HL-60/S4 treated with retinoic acid at 250 ng/mL for 4 days and 3 days (cell line): ENCODE results near the gene CRYGN.

Experiments
- in situ Hi-C: fragments of 300-500 bp; cut with MboI; formaldehyde crosslinking; loops from 2 replicates; pipeline ENCODE4 v1.7.0; 2022; ENCODE audit warnings: low sequenced_read_pairs

The CRYGN gene

DNA sequence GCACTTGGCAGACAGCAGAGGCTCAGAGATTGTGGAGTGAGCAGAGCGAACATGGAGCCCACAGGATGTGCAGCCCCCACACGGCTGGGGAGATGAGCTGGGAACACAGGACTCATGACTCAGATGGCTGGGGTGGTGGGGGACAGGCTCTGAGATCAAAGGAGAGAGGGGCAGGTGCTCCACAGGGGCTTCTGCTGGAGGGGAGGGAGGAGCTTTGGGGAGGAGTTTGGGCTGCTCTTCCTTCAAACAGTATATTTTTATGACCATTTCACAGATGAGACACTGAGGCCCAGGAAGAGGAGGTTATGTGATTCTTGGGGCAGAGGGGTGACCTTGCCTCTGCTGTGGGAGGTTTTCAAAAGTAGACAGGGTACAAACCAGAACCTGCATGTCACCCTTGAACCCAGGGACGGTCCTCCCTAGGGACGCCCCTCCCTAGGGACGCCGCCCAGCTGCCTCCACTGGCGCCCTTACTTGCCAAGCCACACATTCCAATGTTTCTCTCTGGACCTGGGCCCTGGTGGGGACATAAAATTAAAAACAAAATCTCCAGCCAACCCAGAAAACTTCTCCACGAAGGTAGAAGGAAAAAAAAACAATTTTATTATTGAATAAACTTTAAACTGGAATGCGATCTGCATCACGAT, 981 bp upstream of the CRYGN start:
- in situ Hi-C loops, result no loop called here

DNA sequence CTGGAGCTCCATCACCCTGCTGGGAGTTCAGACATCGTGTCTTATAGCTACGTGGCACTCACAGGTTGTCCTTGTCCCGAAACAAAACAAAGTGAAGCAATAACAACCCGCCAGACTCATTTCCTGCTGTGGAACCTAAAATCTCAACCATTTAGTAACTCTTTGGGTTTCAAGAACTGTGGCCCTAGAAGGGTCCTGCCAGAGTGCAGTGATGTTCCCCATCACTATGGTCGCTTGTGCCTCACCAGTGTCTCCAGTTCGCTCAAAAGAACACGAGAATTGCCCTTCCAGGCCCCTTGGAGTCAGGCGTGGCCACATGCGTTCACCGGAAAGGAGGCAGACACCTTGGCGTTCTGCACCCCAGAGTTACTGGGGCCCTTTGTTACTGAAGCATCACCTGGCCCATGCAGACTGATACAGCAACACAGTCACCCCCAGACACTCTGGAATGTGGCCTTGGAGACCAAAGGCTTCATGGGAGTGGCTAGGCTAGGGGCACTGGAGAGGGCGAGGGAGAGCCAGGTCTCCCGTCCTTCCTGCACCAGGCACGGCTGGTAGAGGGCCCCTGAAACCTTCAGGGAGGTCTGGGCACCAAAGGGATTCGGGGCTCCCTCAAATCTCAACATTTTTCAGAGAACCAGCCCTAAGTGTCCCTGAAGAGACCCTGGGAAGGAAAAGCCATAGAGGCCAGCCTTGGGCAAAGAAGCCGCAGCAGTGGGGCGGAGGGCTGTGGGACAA, 908 bp downstream of the CRYGN start:
- in situ Hi-C loops, result no loop called here

DNA sequence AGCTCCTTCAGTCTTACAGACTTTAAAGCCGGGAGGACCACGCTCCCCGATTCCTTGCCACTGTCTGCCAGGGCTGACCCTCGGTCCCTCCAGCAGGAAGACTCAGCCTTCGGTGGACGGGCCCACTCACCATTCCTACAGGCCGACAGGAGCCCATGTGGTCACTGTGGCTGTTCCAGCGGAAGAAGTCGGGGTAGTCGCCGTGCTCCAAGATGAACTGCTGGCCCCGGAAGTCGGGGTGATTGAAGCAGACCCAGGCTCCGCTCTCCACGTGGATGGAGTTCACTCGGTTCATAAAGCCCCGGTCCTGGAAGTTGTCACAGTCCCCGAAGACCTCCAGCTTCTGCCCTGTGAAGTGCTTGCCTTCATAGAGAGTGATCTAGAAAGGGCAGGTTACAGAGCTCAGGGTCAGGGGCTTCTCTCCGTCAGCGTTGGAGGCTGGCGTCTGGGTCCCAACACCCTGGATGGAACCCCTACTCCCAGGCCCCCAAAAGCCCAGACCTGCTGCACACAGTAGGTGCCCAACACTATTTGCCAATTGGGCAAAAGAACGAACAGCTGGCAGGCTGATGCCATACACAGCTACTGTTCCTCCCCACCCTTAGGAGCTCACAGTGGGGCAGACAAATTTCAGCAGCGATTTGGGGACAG, 1.9 kb downstream of the CRYGN start:
- in situ Hi-C loops, result no loop called here

DNA sequence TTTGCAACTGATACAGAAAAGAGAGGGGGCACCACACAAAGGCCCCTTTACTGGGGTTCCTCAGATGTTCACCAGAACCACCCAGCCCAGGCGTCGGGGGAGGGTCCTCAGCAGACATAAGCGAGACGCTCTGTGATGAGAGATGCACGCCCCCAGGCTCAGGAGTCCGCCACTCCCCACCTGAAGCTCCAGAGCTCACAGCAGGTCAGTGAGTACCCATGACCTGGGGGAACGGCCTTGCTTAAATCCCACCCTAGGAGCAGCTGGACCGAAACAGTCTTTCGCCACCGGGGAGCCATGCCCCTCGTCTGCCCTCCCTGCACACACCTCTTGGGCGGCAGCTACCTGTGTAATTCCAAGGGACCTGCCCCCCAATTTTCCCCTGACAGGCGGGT, 2.8 kb downstream of the CRYGN start:
- in situ Hi-C loops, result no loop called here

DNA sequence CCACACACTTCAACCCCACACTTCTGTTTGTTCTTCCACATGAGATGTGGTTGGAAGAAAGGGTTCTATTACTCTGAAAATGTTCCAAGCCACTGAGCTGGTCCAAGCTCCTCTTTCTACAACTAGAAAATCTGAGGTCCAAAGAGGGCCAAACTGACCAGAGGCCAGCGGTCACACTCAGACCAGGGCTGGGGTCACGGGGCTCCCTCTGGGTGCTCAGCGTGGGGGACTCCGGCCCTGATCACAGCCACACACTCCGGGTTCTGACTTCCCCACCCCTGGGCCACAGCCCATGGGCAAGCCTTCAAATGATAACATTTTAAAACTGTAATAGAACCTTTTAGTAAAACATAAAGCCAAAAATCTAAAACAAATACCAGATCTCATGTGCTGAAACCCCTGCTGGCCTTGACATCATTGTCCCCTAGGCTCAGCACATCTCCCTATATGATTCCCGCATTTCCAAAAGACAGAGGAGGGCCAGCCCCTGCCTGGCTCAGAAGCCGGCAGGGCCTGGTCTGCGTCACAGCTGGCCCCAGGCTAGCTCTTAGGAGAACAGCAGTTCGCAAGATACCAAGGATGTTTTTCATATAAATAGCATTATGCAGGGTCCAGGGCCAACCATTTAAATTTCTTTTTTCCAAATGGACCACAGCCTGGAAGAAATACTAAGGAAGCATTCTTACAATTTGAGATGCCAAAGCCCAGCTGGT, 3.3 kb downstream of the CRYGN start:
- in situ Hi-C loops, result no loop called here

DNA sequence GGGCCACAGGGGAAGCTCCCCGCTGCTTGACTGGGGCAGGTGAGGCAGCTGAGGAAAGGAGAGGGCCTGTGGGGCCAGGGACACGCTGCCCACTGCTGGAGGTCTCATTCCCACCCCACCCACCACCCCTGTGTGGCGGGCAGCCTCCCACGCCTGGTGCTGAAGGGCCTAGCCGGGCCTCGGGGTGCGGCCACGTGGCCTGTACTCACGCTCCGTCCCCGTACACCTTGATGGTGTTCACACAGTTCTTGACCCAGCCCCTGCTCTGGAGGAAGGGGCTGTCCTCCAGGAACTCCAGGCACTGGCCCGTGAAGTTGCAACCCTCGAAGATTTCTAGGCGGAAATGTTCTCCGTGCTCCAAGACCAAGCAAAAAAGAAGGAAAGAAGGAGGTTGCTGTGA, 4.0 kb downstream of the CRYGN start:
- in situ Hi-C loops, result no loop called here

GRCh38 chr7:151435103-151435916, 4.6 kb downstream of the CRYGN start:
- in situ Hi-C loops, result no loop called here

GRCh38 chr7:151434549-151434948, 5.4 kb downstream of the CRYGN start:
- in situ Hi-C loops, result no loop called here

GRCh38 chr7:151433721-151434400, 6.1 kb downstream of the CRYGN start:
- in situ Hi-C loops, result no loop called here

DNA sequence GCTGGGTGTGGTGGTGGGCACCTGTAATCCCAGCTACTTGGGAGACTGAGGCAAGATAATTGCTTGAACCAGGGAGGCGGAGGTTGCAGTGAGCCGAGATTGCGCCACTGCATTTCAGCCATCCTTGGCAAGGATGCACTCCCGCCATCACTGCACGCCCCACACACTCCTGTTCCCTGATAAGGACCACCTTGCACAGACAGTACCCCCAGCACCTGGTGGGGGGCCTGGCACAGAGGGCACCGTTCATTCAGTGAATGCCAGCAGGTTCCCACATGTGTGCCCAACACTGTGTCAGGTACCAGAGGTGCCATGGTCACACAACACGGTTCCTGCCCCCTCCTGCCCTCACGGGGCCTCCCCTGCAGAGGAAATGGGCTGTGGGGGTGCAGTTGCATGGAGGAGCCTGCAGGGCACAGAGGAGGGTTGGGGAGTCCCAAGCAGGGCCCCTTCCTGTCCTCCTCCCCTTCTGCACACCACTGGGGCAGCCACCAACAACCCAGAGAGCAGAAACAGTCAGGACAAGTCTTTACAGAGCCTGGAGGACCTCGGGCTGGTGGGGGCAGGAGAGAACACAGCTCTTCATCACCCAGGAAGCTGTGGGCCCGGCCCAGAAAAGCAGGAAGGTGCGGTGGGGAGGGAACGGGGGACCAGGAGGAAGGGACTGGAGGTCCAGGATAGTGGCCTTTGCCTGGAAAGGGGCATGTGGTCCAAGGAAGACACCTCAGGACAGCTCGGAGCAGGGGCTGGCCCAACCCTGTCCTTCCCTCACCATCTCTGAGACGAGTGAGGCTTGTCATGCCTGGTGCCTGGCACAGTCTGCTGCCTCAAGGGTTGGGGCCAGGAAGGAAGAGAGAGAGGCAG, 7.1 kb downstream of the CRYGN start:
- in situ Hi-C loops, result no loop called here

DNA sequence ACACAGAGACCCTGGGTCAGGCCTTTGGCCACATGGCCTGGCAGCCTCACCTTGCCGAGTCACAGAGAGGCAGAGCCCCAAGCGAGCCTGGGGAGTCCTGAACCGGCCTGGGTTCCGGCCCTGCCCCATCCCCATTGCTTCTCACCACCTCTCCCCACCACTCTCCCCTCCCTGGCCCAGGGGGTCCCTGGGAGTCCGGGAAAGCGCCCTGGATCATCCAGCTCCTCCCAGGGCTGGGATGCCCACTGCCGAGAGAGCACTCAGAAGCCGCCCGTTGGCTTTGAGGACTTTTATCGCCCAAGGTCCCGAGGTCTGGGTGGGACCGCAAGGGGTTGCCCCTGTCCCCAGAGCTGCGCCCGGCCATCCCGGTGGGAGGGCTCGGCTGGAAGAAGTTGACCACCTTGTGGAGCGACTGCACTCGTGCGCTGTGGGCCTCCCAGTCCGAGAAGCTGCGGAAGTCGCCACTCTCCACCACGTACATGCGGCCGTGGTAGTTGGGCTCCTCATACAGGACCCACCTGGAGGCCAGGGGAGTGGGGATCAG, 8.1 kb downstream of the CRYGN start:
- in situ Hi-C loops, result no loop called here

- in situ Hi-C loops, result no loop called here
Measured at GRCh38 chr7:151431281-151431767, 8.6 kb downstream of the CRYGN start.

DNA sequence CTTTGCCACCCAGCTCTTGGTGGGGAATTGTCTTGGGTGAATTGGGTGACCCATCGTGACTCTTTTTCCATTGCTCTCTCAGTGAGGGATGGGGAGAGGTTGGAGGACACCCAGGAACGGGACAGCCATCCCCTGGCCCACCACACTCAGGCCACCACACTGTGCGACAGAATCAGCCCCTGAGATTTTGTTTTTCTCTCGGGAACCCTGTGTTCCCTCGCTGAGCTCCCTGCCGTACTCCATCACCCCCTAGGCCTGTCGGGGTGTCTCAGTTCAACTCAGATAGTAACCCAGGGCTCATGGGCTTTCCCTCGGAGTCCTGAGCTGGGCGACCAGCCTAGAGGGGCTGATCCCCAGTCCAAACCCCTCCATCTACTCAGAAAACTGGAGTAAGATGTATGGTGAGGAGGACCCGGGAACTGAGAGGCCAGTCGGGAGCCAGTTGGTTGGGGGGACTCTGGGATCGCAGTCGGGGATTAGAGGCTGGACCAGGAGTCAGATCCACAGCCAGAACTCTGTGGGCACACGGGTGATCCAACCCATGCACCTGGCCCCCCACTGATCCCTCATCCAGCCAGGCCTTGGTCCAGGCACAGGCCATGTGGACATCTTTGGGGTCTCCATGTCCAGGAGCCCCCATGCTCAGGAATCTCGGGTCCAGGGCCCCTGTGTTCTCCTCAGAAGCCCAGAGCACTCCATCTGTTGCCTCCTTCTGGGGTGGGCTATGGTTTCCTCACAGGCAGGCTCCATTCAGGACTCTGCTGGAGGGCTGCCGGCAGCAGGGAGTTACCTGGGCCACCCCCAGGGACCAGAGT, 9.3 kb downstream of the CRYGN start:
- in situ Hi-C loops, result no loop called here

DNA sequence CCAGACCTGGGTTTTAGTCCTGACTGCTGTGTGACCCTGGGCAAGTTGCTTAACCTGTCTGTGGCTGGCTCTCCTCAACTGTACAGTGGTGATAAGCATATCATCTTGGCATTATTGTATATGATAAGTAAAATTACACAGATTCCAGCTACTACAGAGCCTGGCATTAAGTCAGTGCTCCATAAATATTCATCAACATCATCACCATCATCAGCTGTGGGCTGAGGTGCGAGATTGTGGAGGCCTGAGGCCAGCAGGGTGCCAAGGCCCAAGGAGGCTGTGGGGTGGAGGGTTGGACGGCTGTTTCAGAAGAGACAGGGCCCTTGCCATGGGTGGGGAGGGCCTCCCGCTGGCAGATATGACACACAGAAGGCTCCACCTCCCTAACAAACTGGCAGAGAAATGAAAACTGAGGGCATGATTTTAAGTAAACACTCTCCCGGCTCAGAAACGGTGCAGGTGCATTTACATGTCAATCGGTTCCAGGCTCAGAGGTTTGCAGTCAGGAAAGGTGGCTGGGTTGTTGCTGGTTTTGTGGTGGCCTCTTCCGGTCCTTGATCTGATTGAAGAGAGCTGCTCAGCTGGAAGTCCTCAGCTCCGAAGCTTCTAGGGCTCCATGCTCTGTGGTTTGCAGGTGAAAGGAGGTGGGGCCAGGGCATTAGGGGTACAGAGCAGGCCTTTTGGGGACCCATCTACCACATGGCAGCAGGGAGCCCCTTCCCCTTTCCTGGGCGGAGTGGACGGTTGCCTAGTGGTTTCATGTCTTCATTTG, 10.2 kb downstream of the CRYGN start:
- in situ Hi-C loops, result no loop called here

DNA sequence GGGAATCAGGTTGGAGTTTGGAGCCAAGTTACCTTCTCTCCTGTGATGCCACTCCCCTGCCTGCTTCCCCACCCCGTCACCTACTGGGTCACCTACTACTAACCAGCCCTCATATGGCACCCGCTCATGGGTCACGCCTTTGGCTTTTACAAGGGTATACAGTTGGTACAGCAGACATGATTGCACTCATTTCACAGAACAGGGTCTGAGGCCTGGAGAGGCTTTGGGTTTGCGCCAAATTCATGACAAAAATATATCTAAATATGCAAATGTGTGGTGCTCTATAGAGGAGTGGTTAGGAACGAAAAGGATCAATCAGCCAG, 10.7 kb downstream of the CRYGN start:
- in situ Hi-C loops, result no loop called here

- in situ Hi-C loops, result no loop called here
Measured at GRCh38 chr7:151428378-151429236, 11.3 kb downstream of the CRYGN start.
